HL-60 (cell line): Measurements from ENCODE around the gene RND1.

ENCODE experiments used
- CTCF ChIP-seq: IDR thresholded peaks from one replicate; pipeline ENCODE4 v1.5.1; 2011; ENCODE audit warnings: low read length, control low read depth, inconsistent platforms; ENCODE audit not compliant: insufficient read depth
- POLR2AphosphoS5 ChIP-seq: IDR thresholded peaks from 2 replicates; pipeline ENCODE4 v1.6.1; 2012; ENCODE audit warnings: low read depth
- REST ChIP-seq: IDR thresholded peaks from 2 replicates; pipeline ENCODE4 v1.6.1; 2012; ENCODE audit warnings: low read depth; ENCODE audit not compliant: insufficient replicate concordance

DNA sequence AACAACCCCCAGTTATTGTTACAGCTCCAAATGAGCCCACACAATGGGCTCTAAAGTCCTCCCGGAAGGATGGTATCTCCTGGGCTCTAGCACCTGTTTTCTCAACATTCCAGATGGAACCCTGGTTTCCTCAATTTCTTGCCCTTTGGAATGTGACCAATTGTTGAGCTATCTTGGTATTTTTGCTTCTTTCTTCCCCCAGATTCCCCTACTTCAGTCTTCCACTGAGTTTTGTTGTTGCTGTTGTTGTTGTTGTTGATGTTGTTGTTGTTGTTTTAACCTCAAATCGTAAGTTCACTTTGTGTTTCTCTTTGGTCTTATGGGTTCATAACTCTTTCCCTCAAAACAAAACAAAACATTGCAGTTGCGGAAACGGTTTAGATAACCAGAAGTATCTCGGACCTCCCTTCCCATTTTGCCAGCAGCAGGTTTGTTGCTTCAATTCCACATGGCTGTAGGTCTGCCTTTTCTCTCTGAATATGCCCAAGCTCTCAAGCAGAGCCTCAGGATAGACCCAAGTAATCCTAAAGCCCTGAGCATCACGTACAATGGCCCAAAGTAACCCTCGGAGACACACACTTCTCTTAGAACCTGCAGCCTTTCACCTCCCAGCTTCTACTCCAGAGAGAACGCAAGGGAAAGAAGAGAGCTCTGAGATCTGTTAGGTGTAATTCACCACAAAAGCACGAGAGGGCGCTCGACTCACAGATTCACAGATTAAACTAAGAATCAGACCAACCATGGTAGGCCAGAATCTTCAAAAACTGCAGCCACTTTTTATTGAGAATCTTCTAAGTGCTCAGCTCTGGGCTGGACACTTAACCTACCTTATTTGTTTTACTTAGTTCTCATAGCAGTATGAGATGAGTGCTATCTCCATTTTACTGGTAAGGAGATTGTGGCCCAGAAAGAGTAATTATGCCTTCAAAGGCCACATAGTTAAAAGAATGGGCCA, 12.7 kb downstream of the RND1 start:
- TF ChIP-seq CTCF (peak; percentile 73), REST (peak; percentile 60), POLR2AphosphoS5 (no peak)
